ENCODE measurements around the gene TCP11. TPM values are rescaled to one million over a fixed set of nuclear protein-coding genes. Genes with fewer than 3 reads are reported as not detected.
"Not testable (repeated sequence)": the region's sequence is repeated elsewhere in the genome, so short reads cannot be mapped to it uniquely, and the experiment has no call there.

Gene TCP11
- total RNA-seq, 1 donor from 2014 or later = not detected

- peaks cover 11% of the 10 kb centered on the region for H3K9me3 Mint-ChIP-seq
- intact Hi-C loops (cut with micrococcal nuclease); H3K27ac Mint-ChIP-seq; DNase-seq; H3K36me3 Mint-ChIP-seq (ENCODE audit: low read depth); H3K27me3 Mint-ChIP-seq; H3K4me3 Mint-ChIP-seq; H3K4me1 Mint-ChIP-seq: not testable (repeated sequence)
Measured at GRCh38 chr6:35107761-35108160, 33.4 kb downstream of the TCP11 start.

GRCh38 chr6:35107208-35107607 lies 33.9 kb downstream of the TCP11 start:
- DNase-seq, H3K4me3 Mint-ChIP-seq: not testable (repeated sequence)
- peak overlapping the region; percentile 14 for H3K27ac Mint-ChIP-seq

GRCh38 chr6:35106061-35106460 lies 35.1 kb downstream of the TCP11 start:
- H3K27ac Mint-ChIP-seq; intact Hi-C loops (cut with micrococcal nuclease); H3K4me1 Mint-ChIP-seq; H3K9me3 Mint-ChIP-seq; H3K4me3 Mint-ChIP-seq; H3K36me3 Mint-ChIP-seq (ENCODE audit: low read depth); H3K27me3 Mint-ChIP-seq; DNase-seq: not testable (repeated sequence)

More at GRCh38 chr6:35107208-35107607, 33.9 kb downstream of the TCP11 start:
- intact Hi-C loops (cut with micrococcal nuclease); H3K36me3 Mint-ChIP-seq (ENCODE audit: low read depth); H3K4me1 Mint-ChIP-seq; H3K27me3 Mint-ChIP-seq: not testable (repeated sequence)
- H3K9me3 Mint-ChIP-seq = peaks cover 11% of the 10 kb centered on the region

- Mint-ChIP-seq H3K27ac (no peak overlapping the region), H3K36me3 (ENCODE audit: low read depth) (no peaks in the 10 kb centered on the region), H3K9me3 (peaks cover 7% of the 10 kb centered on the region), H3K27me3 (peaks cover 2% of the 10 kb centered on the region), H3K4me1 (no peaks in the 10 kb centered on the region), H3K4me3 (no peak overlapping the region)
- intact Hi-C loops (cut with micrococcal nuclease) = no loop called here
- DNase-seq = no peak
Measured at GRCh38 chr6:35105078-35105477, 36.1 kb downstream of the TCP11 start.

- no peaks in the 10 kb centered on the region for H3K4me1 Mint-ChIP-seq
- no peaks in the 10 kb centered on the region for H3K36me3 Mint-ChIP-seq (ENCODE audit: low read depth)
- intact Hi-C loops (cut with micrococcal nuclease) = no loop called here
- H3K4me3 Mint-ChIP-seq = no peak overlapping the region
- no peak for DNase-seq
- H3K9me3 Mint-ChIP-seq = no peaks in the 10 kb centered on the region
- H3K27ac Mint-ChIP-seq = no peak overlapping the region
- peaks cover 14% of the 10 kb centered on the region for H3K27me3 Mint-ChIP-seq
Measured at GRCh38 chr6:35099116-35099515, 42.0 kb downstream of the TCP11 start.

GRCh38 chr6:35096129-35096862 lies 44.8 kb downstream of the TCP11 start:
- intact Hi-C loops (cut with micrococcal nuclease) = no loop called here
- Mint-ChIP-seq H3K9me3 (no peaks in the 10 kb centered on the region), H3K4me3 (no peak overlapping the region), H3K27ac (no peak overlapping the region), H3K4me1 (no peaks in the 10 kb centered on the region), H3K27me3 (peaks cover 16% of the 10 kb centered on the region), H3K36me3 (ENCODE audit: low read depth) (no peaks in the 10 kb centered on the region)
- no peak for DNase-seq

GRCh38 chr6:35094183-35094582 lies 47.0 kb downstream of the TCP11 start:
- Mint-ChIP-seq H3K4me1 (no peaks in the 10 kb centered on the region), H3K9me3 (no peaks in the 10 kb centered on the region)
- intact Hi-C loops (cut with micrococcal nuclease) = no loop called here

GRCh38 chr6:35093783-35094182 lies 47.4 kb downstream of the TCP11 start:
- peaks cover 14% of the 10 kb centered on the region for H3K27me3 Mint-ChIP-seq
- intact Hi-C loops (cut with micrococcal nuclease) = no loop called here
- no peaks in the 10 kb centered on the region for H3K36me3 Mint-ChIP-seq (ENCODE audit: low read depth)
- no peaks in the 10 kb centered on the region for H3K4me1 Mint-ChIP-seq
- no peak for DNase-seq
- H3K9me3 Mint-ChIP-seq = no peaks in the 10 kb centered on the region
- H3K4me3 Mint-ChIP-seq = no peak overlapping the region
- H3K27ac Mint-ChIP-seq = no peak overlapping the region

More at GRCh38 chr6:35094183-35094582, 47.0 kb downstream of the TCP11 start:
- Mint-ChIP-seq H3K27me3 (peaks cover 14% of the 10 kb centered on the region), H3K4me3 (no peak overlapping the region), H3K36me3 (ENCODE audit: low read depth) (no peaks in the 10 kb centered on the region), H3K27ac (no peak overlapping the region)
- no peak for DNase-seq

GRCh38 chr6:35093118-35093445 lies 48.1 kb downstream of the TCP11 start:
- H3K4me3 Mint-ChIP-seq = no peak overlapping the region
- no peaks in the 10 kb centered on the region for H3K9me3 Mint-ChIP-seq
- H3K27me3 Mint-ChIP-seq = peaks cover 13% of the 10 kb centered on the region
- DNase-seq = no peak
- intact Hi-C loops (cut with micrococcal nuclease) = no loop called here
- no peaks in the 10 kb centered on the region for H3K4me1 Mint-ChIP-seq
- no peaks in the 10 kb centered on the region for H3K36me3 Mint-ChIP-seq (ENCODE audit: low read depth)
- no peak overlapping the region for H3K27ac Mint-ChIP-seq

GRCh38 chr6:35092362-35093117 lies 48.6 kb downstream of the TCP11 start:
- H3K4me3 Mint-ChIP-seq = no peak overlapping the region
- intact Hi-C loops (cut with micrococcal nuclease) = no loop called here
- no peak for DNase-seq
- H3K27ac Mint-ChIP-seq = no peak overlapping the region
- H3K4me1 Mint-ChIP-seq = no peaks in the 10 kb centered on the region
- H3K9me3 Mint-ChIP-seq = no peaks in the 10 kb centered on the region
- no peaks in the 10 kb centered on the region for H3K36me3 Mint-ChIP-seq (ENCODE audit: low read depth)
- H3K27me3 Mint-ChIP-seq = peaks cover 10% of the 10 kb centered on the region

- Mint-ChIP-seq H3K27ac (no peak overlapping the region), H3K36me3 (ENCODE audit: low read depth) (no peaks in the 10 kb centered on the region), H3K27me3 (peaks cover 7% of the 10 kb centered on the region), H3K9me3 (no peaks in the 10 kb centered on the region), H3K4me3 (no peak overlapping the region), H3K4me1 (no peaks in the 10 kb centered on the region)
- intact Hi-C loops (cut with micrococcal nuclease) = no loop called here
- DNase-seq = no peak
Measured at GRCh38 chr6:35091346-35092083, 49.6 kb downstream of the TCP11 start.

- intact Hi-C loops (cut with micrococcal nuclease) = no loop called here
- H3K9me3 Mint-ChIP-seq = no peaks in the 10 kb centered on the region
- H3K27me3 Mint-ChIP-seq = peaks cover 2% of the 10 kb centered on the region
- DNase-seq = no peak
- H3K4me3 Mint-ChIP-seq = no peak overlapping the region
- no peak overlapping the region for H3K27ac Mint-ChIP-seq
- H3K36me3 Mint-ChIP-seq (ENCODE audit: low read depth) = no peaks in the 10 kb centered on the region
- H3K4me1 Mint-ChIP-seq = no peaks in the 10 kb centered on the region
Measured at GRCh38 chr6:35090734-35091133, 50.4 kb downstream of the TCP11 start.

- Mint-ChIP-seq H3K4me1 (no peaks in the 10 kb centered on the region), H3K4me3 (no peak overlapping the region), H3K27me3 (peaks cover 2% of the 10 kb centered on the region), H3K27ac (no peak overlapping the region), H3K9me3 (no peaks in the 10 kb centered on the region), H3K36me3 (ENCODE audit: low read depth) (no peaks in the 10 kb centered on the region)
- DNase-seq = no peak
- intact Hi-C loops (cut with micrococcal nuclease) = no loop called here
Measured at GRCh38 chr6:35089935-35090505, 51.1 kb downstream of the TCP11 start.

Data from activated CD4-positive, alpha-beta T cell treated with anti-CD3 and anti-CD28 coated beads, Interleukin-2, amount 10 ng/mL, durations not matched to agents 24 days and 14 days (primary cell).